HG02678 (cell line): ENCODE results near the gene CEP85.
"Not testable (repeated sequence)": the region's sequence is repeated elsewhere in the genome, so short reads cannot be mapped to it uniquely, and the experiment has no call there.

Experiments used
- ATAC-seq: cut with Tn5 transposase; IDR thresholded peaks from one replicate; pipeline ENCODE4 v1.9.1; 2021; ENCODE audit warnings: mild to moderate bottlenecking, moderate library complexity; ENCODE audit not compliant: unreplicated experiment

The CEP85 gene

GRCh38 chr1:26224606-26225005 lies 9.4 kb upstream of the CEP85 start:
- ATAC-seq: no peak

- ATAC-seq: no peak
These were observed 8.8 kb upstream of the CEP85 start for GRCh38 chr1:26225033-26225831.

GRCh38 chr1:26230682-26231081 lies 3.3 kb upstream of the CEP85 start:
- not testable (repeated sequence) for ATAC-seq

- no peak for ATAC-seq
These were observed 807 bp downstream of the CEP85 start for GRCh38 chr1:26234644-26235370.

GRCh38 chr1:26237230-26237966 lies 3.4 kb downstream of the CEP85 start:
- ATAC-seq: no peak

GRCh38 chr1:26239936-26240335 lies 5.9 kb downstream of the CEP85 start:
- no peak for ATAC-seq

- ATAC-seq: no peak
These were observed 18.7 kb downstream of the CEP85 start for GRCh38 chr1:26252718-26253117.

- ATAC-seq: no peak
These were observed 20.4 kb downstream of the CEP85 start for GRCh38 chr1:26254404-26254803.

GRCh38 chr1:26257222-26257621 lies 23.2 kb downstream of the CEP85 start:
- ATAC-seq: no peak

- ATAC-seq: no peak
These were observed 25.0 kb downstream of the CEP85 start for GRCh38 chr1:26259005-26259404.

- ATAC-seq: no peak
These were observed 25.6 kb downstream of the CEP85 start for GRCh38 chr1:26259578-26259977.

GRCh38 chr1:26263212-26263611 lies 29.2 kb downstream of the CEP85 start:
- ATAC-seq: no peak

GRCh38 chr1:26265405-26265804 lies 31.4 kb downstream of the CEP85 start:
- ATAC-seq: no peak

GRCh38 chr1:26268290-26269197 lies 34.5 kb downstream of the CEP85 start:
- no peak for ATAC-seq

GRCh38 chr1:26269198-26269550 lies 35.2 kb downstream of the CEP85 start:
- no peak for ATAC-seq

- ATAC-seq: no peak
These were observed 40.9 kb downstream of the CEP85 start for GRCh38 chr1:26274801-26275425.

- no peak for ATAC-seq
These were observed 41.8 kb downstream of the CEP85 start for GRCh38 chr1:26275580-26276431.

- ATAC-seq: no peak
These were observed 42.4 kb downstream of the CEP85 start for GRCh38 chr1:26276432-26276838.

GRCh38 chr1:26277261-26277661 lies 43.3 kb downstream of the CEP85 start:
- ATAC-seq: no peak
